HG03064 (cell line): ENCODE results near the gene RILP.

Experiments
- ATAC-seq: cut with Tn5 transposase; IDR thresholded peaks from one replicate; pipeline ENCODE4 v1.9.1; 2021; ENCODE audit warnings: low read depth; ENCODE audit not compliant: unreplicated experiment

The RILP gene

GRCh38 chr17:1648963-1649843 is 463 bp downstream of the RILP start:
- no peak for ATAC-seq

GRCh38 chr17:1648173-1648962 is 1.3 kb downstream of the RILP start:
- ATAC-seq, result no peak

- ATAC-seq, result no peak
These were observed 1.9 kb downstream of the RILP start for GRCh38 chr17:1647802-1648171.

- ATAC-seq, result no peak
These were observed 3.3 kb downstream of the RILP start for GRCh38 chr17:1646199-1646875.

- no peak for ATAC-seq
These were observed 4.2 kb downstream of the RILP start, which contains the start of gene SCARF1 for GRCh38 chr17:1645207-1646171. Gene SCARF1, minus strand, starts transcription at chr17:1645732. Its CDS starts 35 bp downstream, at chr17:1645697.

- no peak for ATAC-seq
These were observed 5.0 kb downstream of the RILP start for GRCh38 chr17:1644493-1645206.

- ATAC-seq, result no peak
These were observed 5.6 kb downstream of the RILP start for GRCh38 chr17:1643999-1644492.

- no peak for ATAC-seq
These were observed 6.2 kb downstream of the RILP start for GRCh38 chr17:1643293-1643998.

- ATAC-seq, result no peak
These were observed 8.6 kb downstream of the RILP start for GRCh38 chr17:1641065-1641403.

- no peak for ATAC-seq
These were observed 9.2 kb downstream of the RILP start for GRCh38 chr17:1640329-1641064.

GRCh38 chr17:1639549-1640180 is 10.0 kb downstream of the RILP start:
- no peak for ATAC-seq

GRCh38 chr17:1638624-1639300 is 10.9 kb downstream of the RILP start:
- ATAC-seq, result no peak

- ATAC-seq, result no peak
These were observed 11.5 kb downstream of the RILP start for GRCh38 chr17:1638171-1638590.

- ATAC-seq, result no peak
These were observed 12.9 kb downstream of the RILP start for GRCh38 chr17:1636732-1637285.

- no peak for ATAC-seq
These were observed 13.8 kb downstream of the RILP start for GRCh38 chr17:1635675-1636465.
